ENCODE results near the gene TBX21. TPM values are rescaled to one million over a fixed set of nuclear protein-coding genes. Genes with fewer than 3 reads are reported as not detected.

Gene TBX21
- total and polyA plus RNA-seq, 2 of the 4 experiments (the other 2 are of a cell fraction): not detected

- Histone ChIP-seq H3K27ac (ENCODE audit: insufficient read depth, low read length) (no peak overlapping the region), H3K36me3 (ENCODE audit: control insufficient read depth, insufficient read depth, low read length) (no peaks in the 10 kb centered on the region), H2BK120ac (ENCODE audit: low read depth, low read length) (no peak overlapping the region), H3K4ac (ENCODE audit: low read depth, low read length) (no peak overlapping the region), H3K9ac (ENCODE audit: low read depth, low read length) (no peak overlapping the region), H2AK9ac (replicated peaks; ENCODE audit: low read depth, low read length, poor library complexity) (no peak overlapping the region), H3K4me3 (ENCODE audit: insufficient read depth, low read depth, low read length) (no peak overlapping the region), H3K23ac (ENCODE audit: low read depth, low read length) (no peak overlapping the region), H2AK5ac (ENCODE audit: low read depth, low read length) (no peak overlapping the region), H3K4me2 (ENCODE audit: low read depth, low read length) (no peak overlapping the region), H2BK20ac (ENCODE audit: low read depth, low read length) (no peak overlapping the region), H4K5ac (ENCODE audit: low read depth, low read length) (no peak overlapping the region), H3K18ac (ENCODE audit: low read depth, low read length) (no peak overlapping the region), H4K91ac (ENCODE audit: insufficient read depth, low read depth, low read length) (no peak overlapping the region), H3K9me1 (ENCODE audit: insufficient read depth, low read length) (no peaks in the 10 kb centered on the region), H3K4me1 (ENCODE audit: control insufficient read depth, insufficient read depth, low read length) (no peaks in the 10 kb centered on the region), H3K14ac (replicated peaks; ENCODE audit: low read depth, low read length) (no peak overlapping the region), H2BK5ac (ENCODE audit: low read depth, low read length, poor library complexity, severe bottlenecking) (no peak overlapping the region), H2BK15ac (ENCODE audit: low read depth, low read length) (no peak overlapping the region), H3K27me3 (ENCODE audit: control insufficient read depth, insufficient read depth, low read length) (peaks cover 92% of the 10 kb centered on the region), H3K56ac (ENCODE audit: extremely low read depth, insufficient read depth, low read length) (no peak overlapping the region), H3K79me1 (ENCODE audit: low read depth in 1 of 2, low read length in 2 of 2) (no peaks in the 10 kb centered on the region), H4K8ac (ENCODE audit: low read depth in 2 of 2, low read length in 2 of 2) (no peak overlapping the region), H4K20me1 (ENCODE audit: insufficient read depth, low read length) (peaks cover 12% of the 10 kb centered on the region), H3K9me3 (ENCODE audit: control insufficient read depth, insufficient read depth, low read length) (peaks cover 2% of the 10 kb centered on the region; the same call in 1 of the 2 replicates), H2AFZ (replicated peaks; ENCODE audit: low read length, poor library complexity) (no peak overlapping the region)
- no TSS peak for BruUV-seq (replicated peaks)
- DNase-seq (no peak), ATAC-seq (ENCODE audit: low read depth) (no peak)
- in situ Hi-C loops (cut with MboI; ENCODE audit: low sequenced_read_pairs): no loop called here
- ChIA-PET CTCF (interaction anchor here (0.9 to 1.1 kb wide), 2 partner anchors 9 to 58 kb away, joined by 4 to 5 read pairs; no protein-coding TSS in a partner anchor), POLR2A (ENCODE audit: unreplicated experiment) (no interaction called here)
- no peak for TF ChIP-seq RCOR1 (IDR thresholded peaks at IDR 0.05; ENCODE audit: insufficient replicate concordance, low read length)
- no peak for TF ChIP-seq CTCF (conservative IDR thresholded peaks at IDR 0.05; ENCODE audit: low read depth, low read length)
- no peak for TF ChIP-seq NFE2L2 (IDR thresholded peaks at IDR 0.05; ENCODE audit: low read depth, low read length)
- no peak for TF ChIP-seq USF2 (IDR thresholded peaks at IDR 0.05; ENCODE audit: low read depth, low read length)
- TF ChIP-seq RFX5 (IDR thresholded peaks at IDR 0.05; ENCODE audit: low read depth, low read length): no peak
- no peak for TF ChIP-seq SMC3 (IDR thresholded peaks at IDR 0.05; ENCODE audit: low read depth, low read length)
- TF ChIP-seq RAD21 (IDR thresholded peaks at IDR 0.05; ENCODE audit: low read length): no peak
- TF ChIP-seq MAFK (IDR thresholded peaks at IDR 0.05; ENCODE audit: low read depth, low read length): no peak
- TF ChIP-seq MXI1 (IDR thresholded peaks at IDR 0.05; ENCODE audit: borderline replicate concordance, low read depth, low read length): no peak
- no peak for TF ChIP-seq FOS (IDR thresholded peaks at IDR 0.05; ENCODE audit: low read depth, low read length)
- TF ChIP-seq CEBPB (IDR thresholded peaks at IDR 0.05; ENCODE audit: low read depth, low read length): no peak
- no peak for TF ChIP-seq ELK1 (IDR thresholded peaks at IDR 0.05; ENCODE audit: borderline replicate concordance, low read depth, low read length)
- TF ChIP-seq CHD1 (IDR thresholded peaks at IDR 0.05; ENCODE audit: low read depth, low read length): no peak
- no peak for TF ChIP-seq POLR2A (IDR thresholded peaks at IDR 0.05; ENCODE audit: low read depth, low read length)
- TF ChIP-seq MAZ (IDR thresholded peaks at IDR 0.05; ENCODE audit: borderline replicate concordance, low read depth, low read length): no peak
- TF ChIP-seq BHLHE40 (IDR thresholded peaks at IDR 0.05; ENCODE audit: low read depth, low read length): no peak
- dilution Hi-C loops (cut with HindIII; ENCODE audit: low sequenced_read_pairs, unreplicated experiment): no loop called here
- 73% methylated on average over 4 of the region's 12 CpGs; no CpG with 5 or more reads in 1 of the 2 experiments for WGBS, 2 experiments (ENCODE audit: extremely low coverage in 2 of 2, insufficient read length in 1 of 2)
- intact Hi-C loops (cut with micrococcal nuclease): no loop called here
Observed at GRCh38 chr17:47732399-47733046, 513 bp upstream of the TBX21 start.

Measured in IMR-90 (cell line).